Measurements from ENCODE around the gene CSGALNACT2. TPM values are rescaled to one million over a fixed set of nuclear protein-coding genes. Genes with fewer than 3 reads are reported as not detected.

Gene CSGALNACT2
- total and polyA plus RNA-seq, 10 of the 15 experiments (the other 5 are each of a cell fraction or from before 2014, with no cell fraction given) = 2.5 to 12.6 (median 8.7) TPM

GRCh38 chr10:43117031-43117776 is 21.0 kb upstream of the CSGALNACT2 start:
- FAIRE-seq = no peak
- CTCF ChIA-PET = no interaction called here
- WGBS (ENCODE audit: insufficient coverage, insufficient replicate concordance, low lambda C conversion rate, missing lambda C conversion rate) = 39% methylated on average over 9 of the region's 9 CpGs

More at GRCh38 chr10:43117031-43117776, 21.0 kb upstream of the CSGALNACT2 start:
- Histone ChIP-seq H3K27ac (ENCODE audit: control insufficient read depth, insufficient read depth) (no peak overlapping the region), H3K4me3 (no peak overlapping the region), H3K9ac (ENCODE audit: control insufficient read depth, insufficient read depth, low read length) (no peak overlapping the region), H3K9me3 (replicated peaks; ENCODE audit: control insufficient read depth, insufficient read depth, low read length) (no peaks in the 10 kb centered on the region), H2AFZ (ENCODE audit: control insufficient read depth, low read depth, low read length) (no peak overlapping the region), H3K4me1 (ENCODE audit: control insufficient read depth, insufficient read depth, low read length) (peaks cover 14% of the 10 kb centered on the region), H3K4me2 (ENCODE audit: control insufficient read depth, insufficient read depth) (no peak overlapping the region), H3K27me3 (replicated peaks in 1 of 2; ENCODE audit: control insufficient read depth in 2 of 2, insufficient read depth in 2 of 2, low read length in 1 of 2) (no peaks in the 10 kb centered on the region), H4K20me1 (ENCODE audit: control insufficient read depth, insufficient read depth) (no peaks in the 10 kb centered on the region), H3K36me3 (ENCODE audit: control insufficient read depth in 2 of 2, insufficient read depth in 2 of 2, low read length in 1 of 2) (no peaks in the 10 kb centered on the region), H3K79me2 (ENCODE audit: control insufficient read depth, insufficient read depth, low read length) (no peaks in the 10 kb centered on the region)
- DNase-seq (ENCODE audit: low read depth, low spot score) (no peak), ATAC-seq (no peak)
- intact Hi-C loops (cut with micrococcal nuclease; ENCODE audit: unreplicated experiment) = no loop called here
- POLR2A ChIA-PET = no interaction called here
- TF ChIP-seq BMI1 (IDR thresholded peaks at IDR 0.05; ENCODE audit: borderline replicate concordance) (no peak), KDM1A (IDR thresholded peaks at IDR 0.05; ENCODE audit: borderline replicate concordance) (no peak), LARP7 (IDR thresholded peaks at IDR 0.05) (no peak), MEF2B (IDR thresholded peaks at IDR 0.05; ENCODE audit: partially characterized antibody, poor library complexity, severe bottlenecking) (no peak), ZBTB33 (IDR thresholded peaks at IDR 0.05) (no peak), ZSCAN29 (IDR thresholded peaks at IDR 0.05) (no peak), RAD51 (IDR thresholded peaks at IDR 0.05) (no peak), MTA3 (IDR thresholded peaks at IDR 0.05; ENCODE audit: borderline replicate concordance, low read length) (no peak), ELK1 (IDR thresholded peaks at IDR 0.05; ENCODE audit: low read depth, low read length) (no peak), CUX1 (IDR thresholded peaks at IDR 0.05; ENCODE audit: insufficient replicate concordance, low read depth, low read length) (no peak), CEBPB (IDR thresholded peaks at IDR 0.05; ENCODE audit: borderline replicate concordance in 1 of 2, low read depth in 2 of 2, low read length in 2 of 2) (no peak), CREM (IDR thresholded peaks at IDR 0.05; ENCODE audit: low read depth) (no peak), IRF4 (IDR thresholded peaks at IDR 0.05; ENCODE audit: low read depth, low read length) (no peak), MYB (IDR thresholded peaks at IDR 0.05; ENCODE audit: borderline replicate concordance, low read depth, low read length) (no peak), SIX5 (IDR thresholded peaks at IDR 0.05; ENCODE audit: low read depth, low read length, severe bottlenecking) (no peak)
- in situ Hi-C loops (cut with MboI) = loop anchor here (25.0 kb wide), 2 partner anchors 105 to 930 kb away; no protein-coding TSS in a partner anchor
- SMC1A ChIA-PET (ENCODE audit: uncharacterized antibody, unreplicated experiment) = no interaction called here
- BruUV-seq (replicated peaks) = no TSS peak
- RAD21 ChIA-PET (ENCODE audit: unreplicated experiment) = interaction anchor here (0.7 kb wide), 1 partner anchor 330 kb away, joined by 3 read pairs; no protein-coding TSS in a partner anchor
